NCI-H2107 treated with DMSO at 0.1 percent for 48 hours (cell line): ENCODE measurements around the gene RPRD2.

Experiments used
- DNase-seq: peaks from one replicate; lab custom pipeline; 2025; ENCODE audit not compliant: unreplicated experiment; lab: John Stamatoyannopoulos, UW

The RPRD2 gene

DNA sequence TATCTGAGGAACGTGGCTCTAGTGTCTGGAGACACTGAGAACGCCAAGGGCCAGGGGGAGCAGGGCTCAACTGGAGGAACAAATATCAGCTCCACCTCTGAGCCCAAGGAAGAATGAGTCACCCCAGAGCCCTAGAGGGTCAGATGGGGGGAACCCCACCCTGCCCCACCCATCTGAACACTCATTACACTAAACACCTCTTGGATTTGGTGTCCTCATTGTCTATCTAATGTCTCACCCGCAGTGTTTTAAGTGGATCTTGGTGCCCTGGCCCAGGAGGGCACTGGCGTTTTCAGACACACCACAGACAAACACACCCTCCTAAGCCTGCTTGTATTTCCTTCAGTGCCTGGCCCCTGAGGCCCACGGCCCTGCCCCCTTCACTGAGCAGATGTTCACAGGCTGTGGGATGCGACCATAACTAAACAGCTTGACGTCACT lies 149.4 kb downstream of the RPRD2 start:
- no peak for DNase-seq

DNA sequence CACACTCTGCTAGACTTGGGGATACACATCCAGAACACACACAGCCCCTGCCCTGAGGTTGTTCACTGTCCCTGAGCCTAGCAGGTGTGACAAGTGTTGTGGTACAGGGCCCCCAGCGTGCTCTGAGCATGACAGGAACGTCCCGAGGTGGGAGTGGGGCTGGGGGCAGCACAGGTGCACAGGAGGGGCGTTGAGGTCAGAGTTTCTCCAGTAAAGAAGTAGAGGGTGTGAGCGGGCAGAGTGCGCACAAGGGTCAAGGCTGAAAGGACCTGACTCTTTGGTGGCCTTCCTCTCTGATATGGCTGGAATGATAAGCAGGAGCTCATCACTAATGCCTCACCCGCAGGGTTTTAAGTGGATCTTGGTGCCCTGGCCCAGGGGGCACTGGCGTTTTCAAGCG lies 150.3 kb downstream of the RPRD2 start:
- no peak for DNase-seq

DNA sequence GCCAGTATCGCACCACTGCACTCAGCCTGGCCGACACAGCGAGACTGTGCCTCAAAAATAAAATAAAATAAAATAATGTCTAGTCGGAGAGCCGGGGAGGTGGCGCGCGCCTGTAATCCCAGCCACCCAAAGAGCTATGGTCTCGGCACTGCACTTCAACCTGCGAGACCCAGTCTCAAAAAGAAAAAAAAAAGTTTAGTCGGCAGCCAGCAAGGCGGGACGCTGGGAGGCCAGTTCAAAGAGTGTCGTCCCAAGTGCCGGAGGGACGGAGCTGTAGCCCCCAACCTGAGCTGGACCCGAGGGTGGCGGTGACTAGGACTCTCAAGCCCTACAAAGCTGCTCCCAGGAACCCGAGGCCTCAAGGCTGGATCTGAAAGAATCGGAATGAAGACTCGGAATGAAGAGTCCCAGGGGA lies 151.0 kb downstream of the RPRD2 start:
- DNase-seq, result no peak

DNA sequence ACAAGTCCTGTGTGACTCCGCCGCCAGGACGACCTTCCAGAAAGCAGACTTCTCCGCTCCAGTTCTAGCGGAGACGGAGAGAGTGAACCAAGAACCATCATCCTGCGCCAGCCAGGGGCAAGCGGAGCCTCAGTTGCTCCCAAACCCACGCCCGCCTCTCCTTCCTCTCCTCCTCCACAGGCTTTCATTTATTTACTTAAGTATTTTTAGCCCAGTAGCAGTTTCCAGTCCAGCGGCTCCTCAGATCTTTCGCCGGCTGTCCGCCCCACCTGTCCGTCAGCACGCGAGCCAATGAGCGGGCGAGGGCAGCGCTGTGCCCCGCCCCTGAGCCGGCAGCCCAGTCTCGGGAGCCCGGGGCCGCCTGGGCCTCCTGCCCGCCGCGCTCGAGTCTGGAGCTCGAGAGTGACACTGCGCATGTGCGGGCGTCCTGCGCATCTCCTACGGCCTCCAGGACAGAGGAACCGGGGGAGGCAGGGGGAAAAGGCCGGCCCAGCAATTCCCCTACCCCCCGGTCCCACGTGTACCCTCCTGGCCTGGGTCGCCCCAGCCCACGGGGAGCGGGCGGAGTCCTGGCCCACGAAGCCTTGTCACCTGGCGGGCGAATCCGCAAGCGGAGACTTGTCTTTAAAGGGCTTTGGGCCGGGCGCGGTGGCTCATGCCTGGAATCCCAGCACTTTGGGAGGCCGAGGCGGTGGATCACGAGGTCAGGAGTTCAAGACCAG lies 151.5 kb downstream of the RPRD2 start, which contains the start of gene FALEC:
Gene FALEC, plus strand, starts transcription at position 425 of the 722 bp plus-strand sequence.
- DNase-seq, result peak; percentile 93

DNA sequence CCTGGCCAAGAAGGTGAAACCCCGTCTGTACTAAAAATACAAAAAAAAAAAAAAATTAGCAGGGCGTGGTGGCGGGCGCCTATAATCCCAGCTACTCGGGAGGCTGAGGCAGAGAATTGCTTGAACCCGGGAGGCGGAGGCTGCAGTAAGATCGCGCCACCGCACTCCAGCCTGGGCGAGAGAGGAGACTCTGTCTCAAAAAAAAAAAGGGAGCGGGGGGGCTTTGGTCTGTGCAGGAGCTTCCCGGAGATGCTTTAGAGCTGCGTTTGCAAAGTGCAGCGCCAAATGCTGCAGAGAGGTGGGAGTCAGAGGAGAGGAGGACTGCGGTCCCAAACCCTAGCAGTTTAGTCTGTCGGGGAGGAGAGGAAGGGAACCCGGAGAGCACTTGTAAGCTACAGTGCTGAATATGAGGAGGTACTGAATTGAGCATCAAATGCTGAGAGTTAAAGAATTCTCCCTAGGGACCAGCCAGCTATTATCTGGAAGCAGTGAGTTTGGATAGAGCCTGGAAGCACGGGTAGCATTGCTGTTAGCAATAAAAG lies 152.2 kb downstream of the RPRD2 start:
- peak; percentile 88 for DNase-seq

DNA sequence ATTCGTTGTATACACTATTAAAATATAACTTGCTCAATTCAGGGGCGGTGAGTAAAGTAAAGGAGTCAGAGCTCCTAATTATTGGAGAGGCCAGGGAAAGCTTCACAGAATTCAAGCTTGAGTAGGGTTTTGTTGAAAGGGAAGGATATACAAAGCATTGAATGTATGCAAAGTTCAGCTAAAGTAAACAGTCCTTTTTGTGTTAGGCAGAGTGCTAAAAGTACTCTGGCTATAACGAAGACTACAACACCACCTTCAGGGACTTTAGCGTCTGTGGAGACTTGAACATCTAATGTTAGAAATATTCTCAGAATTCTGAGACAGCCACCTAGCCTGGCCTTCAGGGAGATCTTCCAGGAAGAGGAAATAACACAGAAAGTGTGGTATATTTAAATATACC lies 152.7 kb downstream of the RPRD2 start:
- peak; percentile 88 for DNase-seq

DNA sequence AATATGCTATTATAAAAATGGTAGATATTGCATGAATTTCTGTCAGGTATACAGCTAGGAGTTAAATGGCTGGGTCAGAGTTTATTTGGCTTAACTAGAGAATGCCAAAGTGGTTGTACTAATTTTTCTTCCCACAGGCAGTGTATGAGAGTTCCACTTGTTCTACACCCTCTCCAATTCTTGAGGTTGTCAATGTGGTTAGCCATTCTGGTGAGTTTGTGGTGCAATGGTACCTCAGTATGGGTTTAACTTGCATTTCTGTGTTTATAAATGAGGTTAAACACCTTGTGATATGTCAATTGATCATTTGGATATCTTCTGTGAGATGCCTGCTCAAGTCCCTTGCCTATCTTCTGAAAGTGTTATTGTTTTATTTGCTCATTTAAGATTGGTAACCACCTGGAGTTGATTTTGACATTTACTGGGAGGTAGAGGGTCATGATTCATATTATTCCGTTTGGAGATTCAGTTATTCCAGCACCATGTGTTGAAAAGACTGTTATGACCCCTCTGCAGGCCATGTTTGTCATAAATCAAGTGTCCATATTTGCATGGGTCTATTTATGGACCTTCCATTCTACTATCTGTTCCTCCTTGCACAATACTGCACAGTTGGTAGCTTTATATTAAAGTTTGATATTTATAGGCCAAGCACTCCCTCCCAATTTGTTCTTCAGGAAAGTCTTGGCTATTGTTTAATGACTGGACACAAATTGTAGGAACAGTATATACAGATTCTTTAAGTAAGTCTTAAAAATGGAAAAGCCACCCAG lies 157.4 kb downstream of the RPRD2 start:
- no peak for DNase-seq

DNA sequence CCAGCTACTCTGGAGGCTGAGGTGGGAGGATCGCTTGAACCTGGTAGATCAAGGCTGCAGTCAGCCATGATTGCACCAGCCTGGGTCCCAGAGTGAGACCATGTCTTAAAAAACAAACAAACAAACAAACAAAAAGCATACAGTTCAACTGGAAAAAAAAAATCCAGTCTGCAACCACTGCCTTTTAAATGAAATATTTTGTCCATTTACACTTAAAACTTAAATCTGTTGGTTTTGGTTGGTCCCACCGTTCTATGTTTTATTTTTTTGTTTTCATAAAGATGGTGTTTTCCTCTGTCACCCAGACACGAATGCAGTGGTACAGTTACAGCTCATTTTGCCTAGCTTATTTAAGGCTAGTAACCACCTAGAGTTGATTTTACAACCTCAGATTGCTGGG lies 161.4 kb downstream of the RPRD2 start:
- DNase-seq, result no peak
